ENCODE data around the gene SOX9. TPM values are rescaled to one million over a fixed set of nuclear protein-coding genes. Genes with fewer than 3 reads are reported as not detected.
A peak's percentile ranks its signal among the peaks of the same experiment; 100 is the strongest.
"Not testable (repeated sequence)": the region's sequence is repeated elsewhere in the genome, so short reads cannot be mapped to it uniquely, and the experiment has no call there.

SOX9 gene
- polyA plus RNA-seq, 1 donor = 48.0 TPM

GRCh38 chr17:72110231-72110941, 10.4 kb upstream of the SOX9 start:
- no peak overlapping the region for H3K4me3 ChIP-seq (ENCODE audit: low read length)
- no peaks in the 10 kb centered on the region for H3K9me3 ChIP-seq (ENCODE audit: control insufficient read depth, low read depth, low read length)
- WGBS (ENCODE audit: insufficient coverage, low lambda C conversion rate) = 64% methylated on average over 3 of the region's 18 CpGs
- no peaks in the 10 kb centered on the region for H3K4me1 ChIP-seq (ENCODE audit: control insufficient read depth, insufficient read depth, low read length)
- peaks cover 43% of the 10 kb centered on the region for H3K27me3 ChIP-seq (ENCODE audit: control insufficient read depth, insufficient read depth, low read length)
- DNase-seq = peak in 1 of 2 donors; percentile 14
- no peak overlapping the region for H3K27ac ChIP-seq (ENCODE audit: low read length)
- no peaks in the 10 kb centered on the region for H3K36me3 ChIP-seq (ENCODE audit: control insufficient read depth, insufficient read depth, low read length)

DNA sequence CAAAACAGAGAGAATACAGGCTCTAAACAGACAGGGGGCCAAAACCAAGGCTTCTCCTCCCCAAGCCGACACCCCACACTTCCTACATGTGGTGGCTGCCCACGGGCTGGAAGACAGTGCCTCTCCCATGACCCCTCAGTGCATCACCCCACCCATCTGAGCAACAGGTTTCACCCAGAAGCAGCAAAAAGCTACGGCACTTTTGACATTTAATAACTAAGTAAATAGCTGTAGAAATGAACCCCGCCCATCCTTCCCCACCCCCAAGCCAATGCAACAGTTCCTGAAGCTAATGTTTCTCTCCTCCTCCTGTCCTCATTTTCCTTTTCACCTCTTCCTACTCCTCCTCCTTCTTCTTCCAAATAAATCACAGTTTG, 9.9 kb upstream of the SOX9 start:
- no peak for DNase-seq
- Histone ChIP-seq H3K36me3 (ENCODE audit: control insufficient read depth, insufficient read depth, low read length) (no peaks in the 10 kb centered on the region), H3K4me3 (ENCODE audit: low read length) (no peak overlapping the region), H3K4me1 (ENCODE audit: control insufficient read depth, insufficient read depth, low read length) (no peaks in the 10 kb centered on the region), H3K27ac (ENCODE audit: low read length) (no peak overlapping the region), H3K9me3 (ENCODE audit: control insufficient read depth, low read depth, low read length) (no peaks in the 10 kb centered on the region), H3K27me3 (ENCODE audit: control insufficient read depth, insufficient read depth, low read length) (peaks cover 49% of the 10 kb centered on the region)
- WGBS (ENCODE audit: insufficient coverage, low lambda C conversion rate) = 57% methylated on average over 1 of the region's 4 CpGs

- no CpG with 5 or more reads among the region's 10 CpGs for WGBS (ENCODE audit: insufficient coverage, low lambda C conversion rate)
- peaks cover 54% of the 10 kb centered on the region for H3K27me3 ChIP-seq (ENCODE audit: control insufficient read depth, insufficient read depth, low read length)
- H3K4me1 ChIP-seq (ENCODE audit: control insufficient read depth, insufficient read depth, low read length) = peaks cover 2% of the 10 kb centered on the region
- H3K9me3 ChIP-seq (ENCODE audit: control insufficient read depth, low read depth, low read length) = no peaks in the 10 kb centered on the region
- H3K36me3 ChIP-seq (ENCODE audit: control insufficient read depth, insufficient read depth, low read length) = no peaks in the 10 kb centered on the region
- DNase-seq = peak in 1 of 2 donors; percentile 23
- no peak overlapping the region for H3K4me3 ChIP-seq (ENCODE audit: low read length)
- no peak overlapping the region for H3K27ac ChIP-seq (ENCODE audit: low read length)
Measured at GRCh38 chr17:72111336-72111923, 9.4 kb upstream of the SOX9 start.

DNA sequence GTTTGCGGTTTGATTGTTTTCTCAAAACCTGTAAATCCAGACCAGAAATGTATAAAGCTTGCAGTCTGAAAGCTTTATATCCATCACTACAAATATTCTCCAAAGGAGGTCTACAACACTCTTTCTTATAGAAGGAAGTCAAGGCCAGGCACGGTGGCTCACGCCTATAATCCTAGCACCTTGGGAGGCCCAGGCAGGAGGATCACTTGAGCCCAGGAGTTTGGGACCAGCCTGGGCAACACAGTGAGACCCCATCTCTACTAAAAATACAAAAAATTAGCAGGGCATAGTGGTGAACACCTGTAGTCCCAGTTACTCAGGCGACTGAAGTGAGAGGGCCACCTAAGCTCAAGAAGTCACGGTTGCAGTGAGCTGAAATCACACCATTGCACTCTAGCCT, 8.9 kb upstream of the SOX9 start:
- DNase-seq; H3K27ac ChIP-seq (ENCODE audit: low read length); H3K4me1 ChIP-seq (ENCODE audit: control insufficient read depth, insufficient read depth, low read length); H3K4me3 ChIP-seq (ENCODE audit: low read length); H3K9me3 ChIP-seq (ENCODE audit: control insufficient read depth, low read depth, low read length); H3K36me3 ChIP-seq (ENCODE audit: control insufficient read depth, insufficient read depth, low read length): not testable (repeated sequence)
- WGBS (ENCODE audit: insufficient coverage, low lambda C conversion rate) = 100% methylated on average over 1 of the region's 5 CpGs
- H3K27me3 ChIP-seq (ENCODE audit: control insufficient read depth, insufficient read depth, low read length) = peaks cover 59% of the 10 kb centered on the region

DNA sequence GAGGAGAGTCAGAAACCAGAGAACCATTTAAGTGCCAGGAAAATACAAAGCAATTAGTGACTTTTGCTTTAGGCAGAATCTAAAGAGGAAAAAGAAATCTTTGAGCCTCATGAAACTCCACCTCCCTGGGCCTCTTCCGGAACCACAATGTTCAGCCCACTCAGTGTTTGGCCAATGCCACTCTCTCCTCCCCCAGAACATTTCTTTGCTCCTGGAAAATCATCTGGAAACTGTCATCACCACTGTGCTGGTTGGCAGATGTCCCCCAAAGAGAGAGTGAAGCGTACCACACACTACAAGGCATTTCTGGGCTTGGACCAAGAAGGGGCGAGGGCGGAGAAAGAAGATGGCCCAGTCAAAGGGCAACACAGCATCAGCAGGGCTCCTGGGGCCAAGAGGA, 7.1 kb upstream of the SOX9 start:
- no peak overlapping the region for H3K27ac ChIP-seq (ENCODE audit: low read length)
- no peak overlapping the region for H3K4me3 ChIP-seq (ENCODE audit: low read length)
- H3K27me3 ChIP-seq (ENCODE audit: control insufficient read depth, insufficient read depth, low read length) = peaks cover 73% of the 10 kb centered on the region
- peaks cover 23% of the 10 kb centered on the region for H3K4me1 ChIP-seq (ENCODE audit: control insufficient read depth, insufficient read depth, low read length)
- H3K9me3 ChIP-seq (ENCODE audit: control insufficient read depth, low read depth, low read length) = no peaks in the 10 kb centered on the region
- 40% methylated on average over 2 of the region's 4 CpGs for WGBS (ENCODE audit: insufficient coverage, low lambda C conversion rate)
- no peaks in the 10 kb centered on the region for H3K36me3 ChIP-seq (ENCODE audit: control insufficient read depth, insufficient read depth, low read length)
- DNase-seq = no peak

- Histone ChIP-seq H3K36me3 (ENCODE audit: control insufficient read depth, insufficient read depth, low read length) (no peaks in the 10 kb centered on the region), H3K27ac (ENCODE audit: low read length) (no peak overlapping the region), H3K27me3 (ENCODE audit: control insufficient read depth, insufficient read depth, low read length) (peaks cover 84% of the 10 kb centered on the region), H3K9me3 (ENCODE audit: control insufficient read depth, low read depth, low read length) (no peaks in the 10 kb centered on the region), H3K4me3 (ENCODE audit: low read length) (no peak overlapping the region), H3K4me1 (ENCODE audit: control insufficient read depth, insufficient read depth, low read length) (peaks cover 28% of the 10 kb centered on the region)
- DNase-seq = peak in 1 of 2 donors; percentile 27
- 0% methylated on average over 1 of the region's 39 CpGs for WGBS (ENCODE audit: insufficient coverage, low lambda C conversion rate)
Measured at GRCh38 chr17:72115781-72116525, 4.9 kb upstream of the SOX9 start.

DNA sequence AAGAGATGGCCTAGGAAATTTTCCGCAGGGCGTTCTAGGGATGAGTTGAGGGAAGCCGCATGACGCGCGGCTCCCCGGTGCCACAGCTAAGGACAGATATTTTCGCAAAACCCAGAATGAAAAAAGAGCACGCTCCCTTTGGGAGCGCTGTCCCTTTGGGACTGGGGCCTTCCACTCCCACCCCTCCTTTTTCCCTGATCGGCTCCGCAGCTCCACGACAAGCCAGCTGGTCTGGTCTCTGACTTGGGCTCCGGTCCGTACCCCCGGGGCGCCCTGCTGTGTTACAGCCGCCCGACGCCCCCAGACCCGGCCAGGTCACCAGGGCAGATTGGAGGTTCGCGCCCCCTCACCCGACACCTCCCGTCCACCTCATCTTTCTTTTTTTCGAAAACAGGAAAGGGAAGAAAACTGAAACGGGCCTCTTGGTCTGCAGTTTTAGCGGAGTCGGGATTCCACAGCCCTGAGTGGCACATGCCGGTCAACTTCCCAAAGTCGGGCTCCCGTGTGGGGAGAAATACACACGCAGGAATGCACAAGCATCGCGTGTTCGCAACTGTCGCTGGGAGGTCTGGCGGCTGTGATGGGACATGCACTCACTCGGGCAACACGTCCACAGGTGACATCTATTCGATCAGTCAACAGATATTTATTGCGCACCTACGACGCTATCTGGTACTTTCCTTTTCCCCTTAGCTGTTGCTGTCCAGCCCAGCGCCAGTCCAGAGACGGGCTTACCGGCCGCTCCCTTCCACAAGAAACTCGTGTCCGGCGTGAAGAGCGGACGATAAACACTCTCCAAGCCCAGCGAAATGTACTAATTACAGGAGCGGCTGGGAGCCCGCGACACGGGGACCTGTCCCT, 3.9 kb upstream of the SOX9 start:
- no CpG with 5 or more reads among the region's 58 CpGs for WGBS (ENCODE audit: insufficient coverage, low lambda C conversion rate)

GRCh38 chr17:72117535-72118334, 3.1 kb upstream of the SOX9 start:
- H3K27ac ChIP-seq (ENCODE audit: low read length) = no peak overlapping the region
- H3K4me1 ChIP-seq (ENCODE audit: control insufficient read depth, insufficient read depth, low read length) = peaks cover 28% of the 10 kb centered on the region
- H3K4me3 ChIP-seq (ENCODE audit: low read length) = peak overlapping the region; percentile 10
- no CpG with 5 or more reads among the region's 51 CpGs for WGBS (ENCODE audit: insufficient coverage, low lambda C conversion rate)
- peaks cover 90% of the 10 kb centered on the region for H3K27me3 ChIP-seq (ENCODE audit: control insufficient read depth, insufficient read depth, low read length)
- peak in 1 of 2 donors; percentile 49 for DNase-seq
- H3K9me3 ChIP-seq (ENCODE audit: control insufficient read depth, low read depth, low read length) = no peaks in the 10 kb centered on the region
- no peaks in the 10 kb centered on the region for H3K36me3 ChIP-seq (ENCODE audit: control insufficient read depth, insufficient read depth, low read length)

More for the DNA sequence above, 3.9 kb upstream of the SOX9 start:
- Histone ChIP-seq H3K27ac (ENCODE audit: low read length) (no peak overlapping the region), H3K4me3 (ENCODE audit: low read length) (peak overlapping the region; percentile 10), H3K9me3 (ENCODE audit: control insufficient read depth, low read depth, low read length) (no peaks in the 10 kb centered on the region), H3K4me1 (ENCODE audit: control insufficient read depth, insufficient read depth, low read length) (peaks cover 28% of the 10 kb centered on the region), H3K27me3 (ENCODE audit: control insufficient read depth, insufficient read depth, low read length) (peaks cover 88% of the 10 kb centered on the region), H3K36me3 (ENCODE audit: control insufficient read depth, insufficient read depth, low read length) (no peaks in the 10 kb centered on the region)
- DNase-seq = peak in 1 of 2 donors; percentile 61

GRCh38 chr17:72118335-72119076, 2.3 kb upstream of the SOX9 start:
- 0% methylated on average over 4 of the region's 24 CpGs for WGBS (ENCODE audit: insufficient coverage, low lambda C conversion rate)
- Histone ChIP-seq H3K27me3 (ENCODE audit: control insufficient read depth, insufficient read depth, low read length) (peaks cover 94% of the 10 kb centered on the region), H3K36me3 (ENCODE audit: control insufficient read depth, insufficient read depth, low read length) (no peaks in the 10 kb centered on the region), H3K9me3 (ENCODE audit: control insufficient read depth, low read depth, low read length) (no peaks in the 10 kb centered on the region), H3K27ac (ENCODE audit: low read length) (no peak overlapping the region), H3K4me3 (ENCODE audit: low read length) (no peak overlapping the region), H3K4me1 (ENCODE audit: control insufficient read depth, insufficient read depth, low read length) (peaks cover 28% of the 10 kb centered on the region)
- DNase-seq = peak; percentile 61 to 75

Data from large intestine (tissue), 3 donors.